GM21367 (cell line): ENCODE data around the gene OR2AT4.
"Not testable (repeated sequence)": the region's sequence is repeated elsewhere in the genome, so short reads cannot be mapped to it uniquely, and the experiment has no call there.

Source experiments
- ATAC-seq: cut with Tn5 transposase; IDR thresholded peaks from one replicate; pipeline ENCODE4 v1.9.1; 2021; ENCODE audit not compliant: unreplicated experiment

OR2AT4 gene

GRCh38 chr11:75103380-75104026 lies 6.8 kb upstream of the OR2AT4 start:
- no peak for ATAC-seq

- no peak for ATAC-seq
These were observed 4.9 kb upstream of the OR2AT4 start for GRCh38 chr11:75101424-75102128.

GRCh38 chr11:75100314-75100713 lies 3.6 kb upstream of the OR2AT4 start:
- ATAC-seq = peak; percentile 86

- ATAC-seq = no peak
These were observed 3.0 kb upstream of the OR2AT4 start for GRCh38 chr11:75099635-75100034.

GRCh38 chr11:75098835-75099439 lies 2.3 kb upstream of the OR2AT4 start:
- ATAC-seq = not testable (repeated sequence)

- ATAC-seq = not testable (repeated sequence)
These were observed 1.5 kb upstream of the OR2AT4 start for GRCh38 chr11:75098181-75098580.

DNA sequence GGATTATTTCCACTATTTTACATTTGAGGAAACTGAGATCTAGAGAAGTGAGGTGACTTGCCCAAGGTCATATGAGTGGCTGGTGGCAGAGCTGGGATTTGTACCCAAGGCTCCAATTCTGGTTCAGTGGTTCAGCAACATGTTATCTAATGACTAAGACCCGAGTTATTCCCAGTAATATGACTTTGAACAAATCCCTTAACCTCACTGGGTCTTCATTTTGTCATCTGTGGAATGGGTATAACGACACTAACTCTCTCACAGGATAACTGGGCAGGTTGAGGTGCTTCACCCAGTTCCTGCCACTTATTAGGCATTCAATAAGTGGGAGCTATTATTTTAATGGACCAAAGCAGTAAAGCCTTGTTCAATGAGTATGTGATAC lies 489 bp upstream of the OR2AT4 start:
- no peak for ATAC-seq

- ATAC-seq = not testable (repeated sequence)
These were observed 2.3 kb downstream of the OR2AT4 start for GRCh38 chr11:75094382-75094781.

- ATAC-seq = no peak
These were observed 6.0 kb downstream of the OR2AT4 start for GRCh38 chr11:75090671-75091177.

GRCh38 chr11:75087319-75088305 lies 9.1 kb downstream of the OR2AT4 start:
- no peak for ATAC-seq

- ATAC-seq = no peak
These were observed 11.8 kb downstream of the OR2AT4 start for GRCh38 chr11:75084883-75085282.

- no peak for ATAC-seq
These were observed 13.5 kb downstream of the OR2AT4 start for GRCh38 chr11:75083217-75083605.

GRCh38 chr11:75082601-75083216 lies 14.0 kb downstream of the OR2AT4 start:
- ATAC-seq = no peak

DNA sequence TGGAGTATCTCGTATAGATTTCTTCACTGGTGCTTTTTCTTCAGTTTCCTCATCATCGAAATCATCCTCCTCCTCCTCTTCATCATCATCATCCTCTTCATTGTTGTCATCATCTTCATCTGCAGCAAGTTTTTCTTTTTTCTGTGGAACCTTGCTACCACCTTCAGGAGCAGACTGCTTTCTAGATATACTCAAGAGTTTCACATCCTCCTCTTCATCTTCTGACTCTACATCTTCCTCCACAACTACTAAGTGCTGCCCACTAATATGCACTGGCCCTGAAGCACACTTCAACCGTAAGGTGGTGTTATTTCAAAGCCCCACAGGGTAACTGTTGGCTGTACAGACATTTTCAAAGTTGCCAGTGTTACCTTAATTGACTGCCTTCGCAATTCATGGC lies 17.1 kb downstream of the OR2AT4 start:
- no peak for ATAC-seq

DNA sequence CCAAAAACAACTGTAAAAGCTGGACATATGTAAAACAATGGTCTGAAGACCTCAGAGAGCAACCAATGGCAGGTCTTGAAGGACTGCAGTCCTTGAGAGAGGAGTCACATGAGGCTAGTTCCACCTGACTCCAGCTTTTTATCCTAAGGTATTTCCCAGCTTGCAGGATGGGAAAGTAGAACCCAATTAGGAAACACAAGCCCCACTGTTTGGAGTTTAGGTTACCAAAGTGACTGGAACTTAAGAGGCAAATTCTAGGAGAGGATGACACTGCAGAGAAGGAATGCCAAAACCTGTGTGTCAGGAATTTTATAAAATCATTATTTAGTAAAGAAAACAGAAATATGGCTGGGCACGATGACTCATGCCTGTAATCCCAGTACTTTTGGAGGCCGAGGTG lies 18.4 kb downstream of the OR2AT4 start:
- no peak for ATAC-seq

GRCh38 chr11:75077316-75077715 lies 19.4 kb downstream of the OR2AT4 start:
- no peak for ATAC-seq

- no peak for ATAC-seq
These were observed 20.0 kb downstream of the OR2AT4 start for GRCh38 chr11:75076671-75077070.

- no peak for ATAC-seq
These were observed 23.1 kb downstream of the OR2AT4 start for GRCh38 chr11:75073459-75074190.

GRCh38 chr11:75072582-75072981 lies 24.1 kb downstream of the OR2AT4 start:
- no peak for ATAC-seq

DNA sequence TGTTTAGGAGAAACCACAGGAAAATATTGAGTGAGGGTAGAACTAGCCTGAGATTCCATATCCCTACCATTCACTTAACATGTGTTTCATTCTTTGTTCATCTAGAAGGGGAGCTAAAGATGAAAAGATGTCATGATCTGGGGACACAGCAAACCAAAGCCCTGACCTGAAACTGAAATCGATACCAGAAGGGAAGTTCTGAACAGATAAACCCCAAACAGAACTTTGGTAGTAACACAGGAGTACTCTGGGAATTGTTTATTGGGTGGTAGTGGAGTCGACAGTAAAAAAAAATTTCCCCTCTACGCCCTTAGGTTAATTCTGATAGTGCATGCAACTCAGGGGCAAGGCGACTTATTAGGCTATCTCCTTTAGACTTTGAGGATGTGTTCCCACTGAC lies 27.2 kb downstream of the OR2AT4 start:
- ATAC-seq = no peak
